ENCODE results near the gene GPN2. TPM values are rescaled to one million over a fixed set of nuclear protein-coding genes. Genes with fewer than 3 reads are reported as not detected.
A peak's percentile ranks its signal among the peaks of the same experiment; 100 is the strongest.

The GPN2 gene
- total RNA-seq, 1 experiment from 2014 or later = 23.4 TPM

DNA sequence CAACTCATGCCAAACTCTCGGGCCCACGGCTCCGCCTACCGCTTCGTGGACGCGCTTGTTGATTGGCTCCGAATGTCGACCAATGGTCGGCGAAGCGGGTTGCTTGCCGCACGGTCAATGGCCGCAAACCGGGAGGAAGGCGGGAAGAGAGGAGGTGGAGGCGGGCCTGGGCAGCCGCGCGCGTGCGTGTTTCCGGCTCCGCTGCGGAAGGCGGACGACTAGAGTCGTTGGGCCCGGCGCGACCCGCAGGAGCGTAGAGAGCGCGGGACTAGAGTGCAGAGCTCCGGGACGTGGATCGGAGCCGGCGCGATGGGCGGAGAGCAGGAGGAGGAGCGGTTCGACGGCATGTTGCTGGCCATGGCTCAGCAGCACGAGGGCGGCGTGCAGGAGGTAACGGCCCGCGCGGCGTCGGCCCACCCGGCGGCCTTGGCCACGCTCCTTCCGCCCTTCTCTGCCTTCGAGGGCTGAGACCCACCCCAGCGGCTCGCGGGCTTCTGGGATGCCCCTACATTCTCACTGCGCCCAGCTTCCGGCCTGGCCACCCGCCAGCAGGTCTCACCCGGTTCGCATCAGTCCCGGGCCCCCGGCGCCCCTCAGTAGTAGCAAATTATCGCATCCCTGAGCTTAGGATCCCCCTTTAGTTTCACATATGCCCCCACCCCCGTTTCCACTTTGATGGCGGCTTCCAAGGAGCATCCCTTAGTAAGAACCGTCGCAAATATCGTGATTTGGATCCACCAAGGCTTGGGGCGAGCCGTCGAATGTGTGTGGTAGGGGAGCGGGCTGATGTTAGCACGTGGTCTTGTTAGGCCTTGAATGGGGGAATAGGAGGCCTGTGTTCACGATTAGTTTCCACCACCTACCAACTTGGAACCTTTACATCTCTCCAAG lies 31.7 kb upstream of the GPN2 start, which contains the start of gene NUDC:
TSS of gene NUDC (plus strand) at position 204 of the 891 bp plus-strand sequence. CDS start at position 310, 106 bp downstream.
- Mint-ChIP-seq H3K36me3 (ENCODE audit: insufficient read depth, unreplicated experiment) (peaks cover 44% of the 10 kb centered on the region), H3K27ac (ENCODE audit: unreplicated experiment) (peak within 1 kb of the TSS; percentile 95), H3K9me3 (ENCODE audit: low read depth, unreplicated experiment) (no peaks in the 10 kb centered on the region), H3K4me3 (ENCODE audit: low read depth, unreplicated experiment) (peak within 1 kb of the TSS; percentile 100), H3K4me1 (ENCODE audit: low read depth, unreplicated experiment) (peaks cover 8% of the 10 kb centered on the region), H3K27me3 (ENCODE audit: unreplicated experiment) (no peaks in the 10 kb centered on the region)
- CTCF ChIA-PET = no interaction called here
- peak; percentile 93 for DNase-seq
- BruUV-seq (replicated peaks) = no TSS peak
- intact Hi-C loops (cut with micrococcal nuclease; ENCODE audit: unreplicated experiment) = no loop called here
- TF ChIP-seq, protein P1, sequence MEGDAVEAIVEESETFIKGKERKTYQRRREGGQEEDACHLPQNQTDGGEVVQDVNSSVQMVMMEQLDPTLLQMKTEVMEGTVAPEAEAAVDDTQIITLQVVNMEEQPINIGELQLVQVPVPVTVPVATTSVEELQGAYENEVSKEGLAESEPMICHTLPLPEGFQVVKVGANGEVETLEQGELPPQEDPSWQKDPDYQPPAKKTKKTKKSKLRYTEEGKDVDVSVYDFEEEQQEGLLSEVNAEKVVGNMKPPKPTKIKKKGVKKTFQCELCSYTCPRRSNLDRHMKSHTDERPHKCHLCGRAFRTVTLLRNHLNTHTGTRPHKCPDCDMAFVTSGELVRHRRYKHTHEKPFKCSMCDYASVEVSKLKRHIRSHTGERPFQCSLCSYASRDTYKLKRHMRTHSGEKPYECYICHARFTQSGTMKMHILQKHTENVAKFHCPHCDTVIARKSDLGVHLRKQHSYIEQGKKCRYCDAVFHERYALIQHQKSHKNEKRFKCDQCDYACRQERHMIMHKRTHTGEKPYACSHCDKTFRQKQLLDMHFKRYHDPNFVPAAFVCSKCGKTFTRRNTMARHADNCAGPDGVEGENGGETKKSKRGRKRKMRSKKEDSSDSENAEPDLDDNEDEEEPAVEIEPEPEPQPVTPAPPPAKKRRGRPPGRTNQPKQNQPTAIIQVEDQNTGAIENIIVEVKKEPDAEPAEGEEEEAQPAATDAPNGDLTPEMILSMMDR (IDR thresholded peaks at IDR 0.05; ENCODE audit: unreplicated experiment) = no peak

DNA sequence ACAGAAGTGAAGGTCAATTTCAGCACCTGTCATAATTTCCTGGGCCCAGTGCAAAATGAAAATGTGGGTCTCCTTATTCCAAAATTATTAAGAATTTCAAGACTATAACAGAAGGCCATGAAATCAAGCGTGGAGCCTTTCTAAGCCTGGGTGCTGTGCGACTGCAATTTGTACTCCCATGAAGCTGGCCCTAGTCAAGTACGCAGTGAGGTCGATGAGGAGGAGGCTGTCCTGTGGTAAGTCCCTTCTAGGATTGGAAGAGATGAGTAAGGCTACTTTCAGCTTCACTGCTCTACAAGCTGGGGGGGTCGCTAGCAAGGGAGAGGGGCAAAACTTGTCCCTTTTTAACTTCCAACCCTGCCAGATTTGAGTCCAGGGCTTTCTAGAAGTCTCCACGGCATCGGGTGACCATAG lies 31.1 kb upstream of the GPN2 start:
- TF ChIP-seq, protein P1 (IDR thresholded peaks at IDR 0.05; ENCODE audit: unreplicated experiment) = no peak
- CTCF ChIA-PET = no interaction called here
- Mint-ChIP-seq H3K36me3 (ENCODE audit: insufficient read depth, unreplicated experiment) (peaks cover 38% of the 10 kb centered on the region), H3K9me3 (ENCODE audit: low read depth, unreplicated experiment) (no peaks in the 10 kb centered on the region), H3K27me3 (ENCODE audit: unreplicated experiment) (no peaks in the 10 kb centered on the region), H3K4me1 (ENCODE audit: low read depth, unreplicated experiment) (peaks cover 8% of the 10 kb centered on the region), H3K27ac (ENCODE audit: unreplicated experiment) (peak overlapping the region; percentile 95), H3K4me3 (ENCODE audit: low read depth, unreplicated experiment) (peak overlapping the region; percentile 100)
- no TSS peak for BruUV-seq (replicated peaks)
- intact Hi-C loops (cut with micrococcal nuclease; ENCODE audit: unreplicated experiment) = no loop called here
- no peak for DNase-seq

DNA sequence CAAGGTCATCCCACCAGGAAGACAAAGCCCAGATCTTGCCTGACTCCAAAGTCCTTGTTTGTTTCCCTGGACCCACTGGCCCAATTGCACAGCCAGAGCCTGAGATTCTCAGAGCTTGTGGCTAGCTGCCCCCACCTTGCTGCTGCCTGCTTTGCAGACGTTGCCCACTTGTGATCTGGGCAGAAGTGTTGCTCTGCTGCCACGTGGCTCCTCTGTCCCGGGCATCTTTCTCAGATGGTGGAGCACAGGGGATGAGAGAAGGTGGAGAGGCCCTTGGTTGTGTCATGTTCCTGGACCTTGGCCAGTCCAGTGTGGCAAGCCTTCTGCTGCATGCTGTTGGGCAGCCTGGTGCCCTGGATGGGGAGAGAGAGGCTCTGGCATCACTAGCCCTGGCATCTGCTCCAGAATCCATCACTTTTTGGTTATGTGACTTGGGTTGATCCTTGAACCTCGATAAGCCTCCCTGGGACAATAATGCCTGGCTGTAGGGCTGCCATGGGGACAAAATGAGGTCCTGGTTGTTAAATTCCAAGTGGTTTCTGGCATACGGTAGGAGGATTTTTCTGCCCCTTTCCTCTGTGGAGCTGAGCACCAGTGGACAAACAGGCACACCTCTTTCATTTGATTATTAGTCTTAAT lies 25.2 kb upstream of the GPN2 start:
- H3K4me1 Mint-ChIP-seq (ENCODE audit: low read depth, unreplicated experiment) = peaks cover 11% of the 10 kb centered on the region
- TF ChIP-seq, protein P1 (IDR thresholded peaks at IDR 0.05; ENCODE audit: unreplicated experiment) = no peak
- H3K27ac Mint-ChIP-seq (ENCODE audit: unreplicated experiment) = no peak overlapping the region
- no peaks in the 10 kb centered on the region for H3K9me3 Mint-ChIP-seq (ENCODE audit: low read depth, unreplicated experiment)
- H3K4me3 Mint-ChIP-seq (ENCODE audit: low read depth, unreplicated experiment) = no peak overlapping the region
- H3K36me3 Mint-ChIP-seq (ENCODE audit: insufficient read depth, unreplicated experiment) = peaks cover 11% of the 10 kb centered on the region
- CTCF ChIA-PET = no interaction called here
- no peak for DNase-seq
- BruUV-seq (replicated peaks) = no TSS peak
- intact Hi-C loops (cut with micrococcal nuclease; ENCODE audit: unreplicated experiment) = no loop called here
- no peaks in the 10 kb centered on the region for H3K27me3 Mint-ChIP-seq (ENCODE audit: unreplicated experiment)

DNA sequence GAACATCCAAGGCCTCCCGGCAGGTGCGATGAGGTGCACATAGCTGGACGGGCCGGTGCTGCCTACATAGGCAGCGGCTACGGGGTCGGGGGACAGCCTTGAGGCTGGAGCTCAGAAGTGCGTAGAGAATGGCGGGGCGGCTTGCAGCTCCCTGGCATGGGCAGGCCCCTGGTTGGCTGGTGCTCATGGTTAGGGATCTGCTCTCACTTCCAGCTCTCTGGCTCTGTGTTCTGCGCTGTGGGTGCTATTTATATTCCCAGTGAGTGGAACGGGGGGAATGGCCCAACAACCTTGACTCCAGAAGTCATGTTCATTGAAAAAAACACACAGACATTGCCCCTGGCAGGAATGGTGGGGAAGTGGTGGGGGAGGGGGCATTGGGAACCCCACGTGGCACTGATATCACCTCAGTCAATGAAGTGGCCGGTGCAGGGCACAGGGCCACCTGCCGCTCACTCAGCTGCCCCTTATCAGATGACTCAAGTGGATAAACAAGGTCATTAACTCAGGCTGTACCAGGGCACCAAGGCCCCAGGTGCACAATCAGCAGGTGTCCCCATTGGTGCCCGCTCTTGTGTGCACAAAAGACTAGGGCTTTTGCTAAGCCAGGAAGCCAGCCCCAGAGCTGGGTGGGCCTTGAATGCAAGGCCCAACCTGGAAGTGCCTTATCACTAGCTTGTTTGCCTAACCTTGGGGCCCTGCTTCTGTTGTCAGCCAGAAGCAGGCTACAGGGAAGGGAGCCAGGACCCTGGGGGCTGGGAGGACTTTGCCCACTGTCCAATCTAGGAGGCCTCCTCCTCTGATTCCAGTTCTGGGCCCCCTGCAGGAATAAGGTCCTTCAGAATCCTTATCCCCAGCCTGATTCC lies 23.9 kb upstream of the GPN2 start, which contains the start of gene NR0B2:
TSS of gene NR0B2 (minus strand) at position 222 of the 866 bp plus-strand sequence. CDS start at position 187, 35 bp downstream.
- intact Hi-C loops (cut with micrococcal nuclease; ENCODE audit: unreplicated experiment) = no loop called here
- DNase-seq = peak; percentile 51
- Mint-ChIP-seq H3K4me3 (ENCODE audit: low read depth, unreplicated experiment) (no peak within 1 kb of the TSS), H3K27ac (ENCODE audit: unreplicated experiment) (no peak within 1 kb of the TSS), H3K4me1 (ENCODE audit: low read depth, unreplicated experiment) (peaks cover 20% of the 10 kb centered on the region), H3K27me3 (ENCODE audit: unreplicated experiment) (no peaks in the 10 kb centered on the region), H3K36me3 (ENCODE audit: insufficient read depth, unreplicated experiment) (peaks cover 8% of the 10 kb centered on the region), H3K9me3 (ENCODE audit: low read depth, unreplicated experiment) (no peaks in the 10 kb centered on the region)
- CTCF ChIA-PET = no interaction called here
- TF ChIP-seq, protein P1 (IDR thresholded peaks at IDR 0.05; ENCODE audit: unreplicated experiment) = no peak
- no TSS peak for BruUV-seq (replicated peaks)

Data from Calu3 (cell line).